Measurements from ENCODE around the gene PROM2. TPM values are rescaled to one million over a fixed set of nuclear protein-coding genes. Genes with fewer than 3 reads are reported as not detected.

PROM2 gene
- total RNA-seq, 1 donor from 2014 or later = 0.93 TPM

DNA sequence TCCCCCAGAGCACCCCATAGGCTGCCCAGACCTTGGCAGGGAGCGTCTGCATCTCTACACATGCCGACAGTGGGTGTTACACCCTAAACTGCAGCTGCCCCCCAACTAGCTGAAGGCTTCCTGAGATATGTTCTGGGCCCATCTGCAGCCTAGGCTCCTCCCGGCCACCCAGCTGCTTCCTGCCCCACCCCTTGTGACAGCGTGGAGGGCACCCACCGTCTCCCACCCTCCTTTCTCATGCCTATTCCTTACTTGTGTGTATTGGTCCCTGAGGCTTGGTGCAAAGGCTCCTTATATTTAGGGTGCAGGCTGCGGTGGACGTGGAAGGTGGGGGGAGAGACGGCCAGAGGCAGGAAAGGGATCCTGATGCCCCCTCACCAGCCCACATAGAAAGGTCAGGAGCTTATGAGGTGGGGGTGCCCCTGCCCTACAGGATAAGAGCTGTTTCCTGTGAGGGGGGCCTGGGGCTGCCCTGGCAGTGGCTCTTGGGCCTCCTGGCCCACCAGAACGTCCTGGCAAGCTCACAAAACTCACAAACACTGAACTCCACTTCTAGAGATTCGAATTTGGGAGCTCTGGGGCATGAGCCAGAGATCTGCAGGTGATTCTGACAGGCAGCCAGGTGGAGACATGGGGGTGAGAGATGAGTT lies 7.3 kb upstream of the PROM2 start:
- H3K79me2 ChIP-seq (ENCODE audit: insufficient read depth, low read length) = no peaks in the 10 kb centered on the region
- Mint-ChIP-seq H3K27ac (ENCODE audit: unreplicated experiment) (no peak overlapping the region), H3K9me3 (ENCODE audit: unreplicated experiment) (peaks cover 8% of the 10 kb centered on the region), H3K4me3 (ENCODE audit: unreplicated experiment) (no peak overlapping the region), H3K27me3 (ENCODE audit: low read depth, unreplicated experiment) (peaks cover 42% of the 10 kb centered on the region), H3K4me1 (ENCODE audit: low read depth, unreplicated experiment) (no peaks in the 10 kb centered on the region), H3K36me3 (ENCODE audit: low read depth, unreplicated experiment) (no peaks in the 10 kb centered on the region)
- no peaks in the 10 kb centered on the region for H3K36me3 ChIP-seq (ENCODE audit: insufficient read depth, low read length)
- FAIRE-seq = no peak
- H3K4me3 ChIP-seq (ENCODE audit: insufficient read depth, low read depth, low read length) = no peak overlapping the region
- H4K20me1 ChIP-seq (ENCODE audit: insufficient read depth, low read length) = no peaks in the 10 kb centered on the region
- H3K27me3 ChIP-seq (ENCODE audit: insufficient read depth, low read length) = peaks cover 5% of the 10 kb centered on the region
- H3K4me2 ChIP-seq (ENCODE audit: low read length) = no peak overlapping the region
- no peak for TF ChIP-seq EZH2 (IDR thresholded peaks at IDR 0.05; ENCODE audit: insufficient read depth, low read length)
- TF ChIP-seq, protein P1, sequence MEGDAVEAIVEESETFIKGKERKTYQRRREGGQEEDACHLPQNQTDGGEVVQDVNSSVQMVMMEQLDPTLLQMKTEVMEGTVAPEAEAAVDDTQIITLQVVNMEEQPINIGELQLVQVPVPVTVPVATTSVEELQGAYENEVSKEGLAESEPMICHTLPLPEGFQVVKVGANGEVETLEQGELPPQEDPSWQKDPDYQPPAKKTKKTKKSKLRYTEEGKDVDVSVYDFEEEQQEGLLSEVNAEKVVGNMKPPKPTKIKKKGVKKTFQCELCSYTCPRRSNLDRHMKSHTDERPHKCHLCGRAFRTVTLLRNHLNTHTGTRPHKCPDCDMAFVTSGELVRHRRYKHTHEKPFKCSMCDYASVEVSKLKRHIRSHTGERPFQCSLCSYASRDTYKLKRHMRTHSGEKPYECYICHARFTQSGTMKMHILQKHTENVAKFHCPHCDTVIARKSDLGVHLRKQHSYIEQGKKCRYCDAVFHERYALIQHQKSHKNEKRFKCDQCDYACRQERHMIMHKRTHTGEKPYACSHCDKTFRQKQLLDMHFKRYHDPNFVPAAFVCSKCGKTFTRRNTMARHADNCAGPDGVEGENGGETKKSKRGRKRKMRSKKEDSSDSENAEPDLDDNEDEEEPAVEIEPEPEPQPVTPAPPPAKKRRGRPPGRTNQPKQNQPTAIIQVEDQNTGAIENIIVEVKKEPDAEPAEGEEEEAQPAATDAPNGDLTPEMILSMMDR (IDR thresholded peaks at IDR 0.05; ENCODE audit: insufficient read depth, low read depth, low read length) = no peak
- no peaks in the 10 kb centered on the region for H3K9me3 ChIP-seq (ENCODE audit: insufficient read depth, low read depth, low read length)
- H3K4me1 ChIP-seq (ENCODE audit: insufficient read depth, low read length) = no peaks in the 10 kb centered on the region
- H3K27ac ChIP-seq (ENCODE audit: low read depth, low read length) = no peak overlapping the region
- no peak overlapping the region for H3K9ac ChIP-seq (ENCODE audit: low read length)
- no peak for DNase-seq (ENCODE audit: low read depth)
- no peak overlapping the region for H2AFZ ChIP-seq (ENCODE audit: low read depth, low read length)

DNA sequence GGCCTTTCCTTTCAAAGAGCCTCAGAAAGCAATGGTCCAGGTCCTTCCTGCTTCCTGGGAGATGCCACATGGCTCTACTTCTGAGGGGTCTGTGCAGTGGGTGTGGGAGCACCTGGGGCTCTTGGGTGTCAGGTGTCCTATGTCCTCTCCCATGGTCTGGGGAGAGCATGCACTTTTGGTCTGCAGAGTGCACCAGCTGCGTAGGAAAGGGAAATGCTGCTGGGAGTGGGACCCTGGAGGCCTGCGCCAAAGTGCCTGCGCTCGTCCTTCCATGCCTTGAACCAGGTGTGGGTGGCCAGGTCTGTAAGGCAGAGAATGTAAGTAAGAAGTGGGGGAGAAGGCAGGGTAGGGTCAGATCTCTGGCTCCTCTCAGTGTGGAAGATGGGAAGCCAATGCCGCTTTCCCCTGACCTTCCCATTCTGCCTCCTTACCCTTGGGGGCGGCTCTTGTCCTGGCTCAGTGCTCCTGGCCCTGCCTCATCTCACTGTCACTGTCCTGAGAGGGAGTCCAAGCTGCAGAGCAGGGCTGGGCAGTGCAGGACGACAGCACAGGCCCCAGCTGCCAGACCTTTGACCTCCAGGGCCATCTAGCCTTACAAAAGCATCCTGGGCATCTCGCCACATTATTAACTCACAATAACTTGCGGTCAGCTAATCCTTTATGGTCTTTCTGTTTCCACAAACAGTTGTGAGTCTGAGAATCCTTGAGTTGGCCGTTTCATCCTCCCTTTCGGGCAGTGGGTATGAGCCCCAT lies 6.6 kb upstream of the PROM2 start:
- H3K4me3 Mint-ChIP-seq (ENCODE audit: unreplicated experiment) = no peak overlapping the region
- Histone ChIP-seq H3K9ac (ENCODE audit: low read length) (no peak overlapping the region), H3K9me3 (ENCODE audit: insufficient read depth, low read depth, low read length) (no peaks in the 10 kb centered on the region), H3K4me1 (ENCODE audit: insufficient read depth, low read length) (no peaks in the 10 kb centered on the region), H3K27me3 (ENCODE audit: insufficient read depth, low read length) (peaks cover 5% of the 10 kb centered on the region), H4K20me1 (ENCODE audit: insufficient read depth, low read length) (no peaks in the 10 kb centered on the region), H3K4me3 (ENCODE audit: insufficient read depth, low read depth, low read length) (no peak overlapping the region), H3K79me2 (ENCODE audit: insufficient read depth, low read length) (no peaks in the 10 kb centered on the region), H3K4me2 (ENCODE audit: low read length) (no peak overlapping the region), H3K36me3 (ENCODE audit: insufficient read depth, low read length) (no peaks in the 10 kb centered on the region), H2AFZ (ENCODE audit: low read depth, low read length) (no peak overlapping the region), H3K27ac (ENCODE audit: low read depth, low read length) (no peak overlapping the region)
- H3K27ac Mint-ChIP-seq (ENCODE audit: unreplicated experiment) = no peak overlapping the region
- DNase-seq (ENCODE audit: low read depth) (peak; percentile 16), FAIRE-seq (no peak)
- peaks cover 6% of the 10 kb centered on the region for H3K9me3 Mint-ChIP-seq (ENCODE audit: unreplicated experiment)
- H3K36me3 Mint-ChIP-seq (ENCODE audit: low read depth, unreplicated experiment) = no peaks in the 10 kb centered on the region
- no peaks in the 10 kb centered on the region for H3K4me1 Mint-ChIP-seq (ENCODE audit: low read depth, unreplicated experiment)
- TF ChIP-seq, protein P1 (IDR thresholded peaks at IDR 0.05; ENCODE audit: insufficient read depth, low read depth, low read length) = no peak
- no peak for TF ChIP-seq EZH2 (IDR thresholded peaks at IDR 0.05; ENCODE audit: insufficient read depth, low read length)
- peaks cover 39% of the 10 kb centered on the region for H3K27me3 Mint-ChIP-seq (ENCODE audit: low read depth, unreplicated experiment)
